Omental fat pad (tissue), 4 donors: ENCODE results near the gene CELF4. TPM values are rescaled to one million over a fixed set of nuclear protein-coding genes. Genes with fewer than 3 reads are reported as not detected.

Source experiments
- ATAC-seq: fragments of 150-250 bp; one replicate; pipeline ENCODE4 v1.9.1; 2016; ENCODE audit warnings: mild to moderate bottlenecking, moderate library complexity; ENCODE audit not compliant: low FRiP score
- DNase-seq: peaks from one replicate; pipeline ENCODE4 v3.0.0-alpha.2; 2019; ENCODE audit warnings: low spot score
- CTCF ChIP-seq, 3 donors: fragments of 450-650 bp; IDR thresholded peaks; one replicate each; pipeline ENCODE4 v1.5.1; 2016 to 2017; ENCODE audit warnings: antibody characterized with exemption in 3 of 3, mild to moderate bottlenecking in 3 of 3, moderate library complexity in 2 of 3
- total RNA-seq, 4 donors: library from RNA; depleted of rRNA; stranded (reverse); fragments of >200 nt; gene quantifications; one replicate each; pipeline ENCODE4 v1.1.0, GENCODE V29; 2016

Gene CELF4
- total RNA-seq, 4 donors from 2014 or later, result 0.37 to 0.47 TPM; not detected in 2

GRCh38 chr18:37550118-37550875 is 15.3 kb downstream of the CELF4 start:
- DNase-seq, result no peak
- TF ChIP-seq CTCF (IDR thresholded peaks at IDR 0.05), result no peak
- no peak for ATAC-seq

GRCh38 chr18:37548679-37549289 is 16.8 kb downstream of the CELF4 start:
- TF ChIP-seq CTCF (IDR thresholded peaks at IDR 0.05), result no peak
- no peak for DNase-seq
- no peak for ATAC-seq

- no peak for TF ChIP-seq CTCF (IDR thresholded peaks at IDR 0.05)
- ATAC-seq (no peak), DNase-seq (no peak)
Observed at GRCh38 chr18:37547196-37547827, 18.3 kb downstream of the CELF4 start.

GRCh38 chr18:37546651-37547050 is 18.9 kb downstream of the CELF4 start:
- no peak for TF ChIP-seq CTCF (IDR thresholded peaks at IDR 0.05)
- ATAC-seq, result no peak
- DNase-seq, result no peak

GRCh38 chr18:37546272-37546537 is 19.4 kb downstream of the CELF4 start:
- ATAC-seq (no peak), DNase-seq (no peak)
- no peak for TF ChIP-seq CTCF (IDR thresholded peaks at IDR 0.05)

GRCh38 chr18:37545461-37546271 is 19.9 kb downstream of the CELF4 start:
- ATAC-seq (no peak), DNase-seq (no peak)
- TF ChIP-seq CTCF (IDR thresholded peaks at IDR 0.05), result no peak
